Natural killer cell treated with Interleukin-12 subunit alpha and Interleukin-12 subunit beta and Interleukin-15 and Interleukin-18, amount 100 ng/mL, for 72 hours (primary cell): ENCODE measurements around the gene CCDC170. TPM values are rescaled to one million over a fixed set of nuclear protein-coding genes. Genes with fewer than 3 reads are reported as not detected.

Source experiments
- ATAC-seq, 2 donors: fragments of 150-1000 bp; cut with Tn5 transposase in 1 of 2; sonication (Bioruptor Pico), chemical (Tn5 transposase) in 1 of 2; 2 replicates each; pipeline ENCODE4 v1.10.0; 2021
- DNase-seq: peaks from one replicate; pipeline ENCODE4 v3.0.0; 2022; ENCODE audit warnings: low spot score
- H3K27ac Mint-ChIP-seq, 2 donors: 1 replicate in 1 of 2; 2 replicates in 1 of 2; pipeline ENCODE4 v1.8.0; 2022; ENCODE audit warnings: mixed read lengths in 2 of 2, mild to moderate bottlenecking in 1 of 2, moderate library complexity in 1 of 2
- H3K27me3 Mint-ChIP-seq, 2 donors: 1 replicate in 1 of 2; 2 replicates in 1 of 2; pipeline ENCODE4 v1.8.0; 2022; ENCODE audit warnings: mixed read lengths in 2 of 2
- H3K36me3 Mint-ChIP-seq: one replicate; pipeline ENCODE4 v1.8.0; 2022; ENCODE audit warnings: mixed read lengths
- H3K4me1 Mint-ChIP-seq, 2 donors: 1 replicate in 1 of 2; 2 replicates in 1 of 2; pipeline ENCODE4 v1.8.0; 2022; ENCODE audit warnings: low read depth in 2 of 2, mixed read lengths in 2 of 2, mild to moderate bottlenecking in 1 of 2
- H3K4me3 Mint-ChIP-seq: one replicate; pipeline ENCODE4 v1.8.0; 2022; ENCODE audit warnings: mixed read lengths
- H3K9me3 Mint-ChIP-seq: 2 replicates; pipeline ENCODE4 v1.8.0; 2022; ENCODE audit warnings: mixed read lengths
- total RNA-seq, 2 donors: library from RNA; stranded (reverse); gene quantifications; one replicate each; pipeline ENCODE4 v1.2.3, GENCODE V29; 2022

The CCDC170 gene
- total RNA-seq, 2 donors from 2014 or later = not detected

GRCh38 chr6:151624071-151624470 lies 130.3 kb downstream of the CCDC170 start:
- DNase-seq (no peak), ATAC-seq (no peak)
- Mint-ChIP-seq H3K4me3 (no peak overlapping the region), H3K36me3 (no peaks in the 10 kb centered on the region), H3K4me1 (peaks cover 0 to 3% of the 10 kb centered on the region in 2 donors), H3K27me3 (peaks cover 3 to 6% of the 10 kb centered on the region in 2 donors), H3K9me3 (no peaks in the 10 kb centered on the region), H3K27ac (no peak overlapping the region)

- ATAC-seq (no peak), DNase-seq (no peak)
- no peaks in the 10 kb centered on the region for H3K9me3 Mint-ChIP-seq
- H3K27me3 Mint-ChIP-seq = peaks cover 3 to 6% of the 10 kb centered on the region in 2 donors
- no peak overlapping the region for H3K4me3 Mint-ChIP-seq
- no peak overlapping the region for H3K27ac Mint-ChIP-seq
- H3K36me3 Mint-ChIP-seq = no peaks in the 10 kb centered on the region
- peaks cover 0 to 3% of the 10 kb centered on the region in 2 donors for H3K4me1 Mint-ChIP-seq
These were observed 130.7 kb downstream of the CCDC170 start for GRCh38 chr6:151624481-151624880.

DNA sequence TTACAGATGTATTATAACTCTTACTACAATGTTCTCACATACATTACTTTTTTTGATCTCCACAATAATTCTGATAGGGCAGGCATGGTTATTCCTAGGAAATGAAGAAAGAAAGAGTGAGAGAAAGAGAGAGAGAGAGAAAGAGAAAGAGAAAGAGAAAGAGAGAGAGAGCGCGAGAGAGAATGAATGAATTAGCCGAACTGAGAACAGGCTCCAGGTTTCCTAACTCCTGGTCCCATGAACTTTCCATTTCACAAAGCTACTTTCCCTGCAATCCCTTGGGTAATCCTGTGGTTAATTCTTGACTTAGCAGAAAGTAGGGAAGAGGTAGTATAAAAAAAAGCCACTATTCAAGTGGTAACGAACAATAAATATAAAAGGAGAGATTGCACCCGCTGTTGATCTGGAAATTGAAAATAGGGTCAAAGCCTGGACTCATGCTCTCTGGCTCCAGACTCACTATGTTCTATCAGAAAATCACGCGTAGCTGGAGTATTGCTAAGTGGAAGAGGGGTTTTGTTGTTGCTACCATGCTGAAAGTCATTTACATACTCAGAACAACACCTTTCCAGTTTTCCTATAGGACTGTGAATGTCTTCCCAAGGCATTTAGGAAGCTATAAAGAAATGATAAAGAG lies 131.2 kb downstream of the CCDC170 start:
- no peak for DNase-seq
- Mint-ChIP-seq H3K27ac (no peak overlapping the region), H3K27me3 (peaks cover 7 to 10% of the 10 kb centered on the region in 2 donors), H3K4me3 (no peak overlapping the region), H3K9me3 (no peaks in the 10 kb centered on the region), H3K36me3 (no peaks in the 10 kb centered on the region), H3K4me1 (peaks cover 0 to 3% of the 10 kb centered on the region in 2 donors)
- ATAC-seq = no peak

DNA sequence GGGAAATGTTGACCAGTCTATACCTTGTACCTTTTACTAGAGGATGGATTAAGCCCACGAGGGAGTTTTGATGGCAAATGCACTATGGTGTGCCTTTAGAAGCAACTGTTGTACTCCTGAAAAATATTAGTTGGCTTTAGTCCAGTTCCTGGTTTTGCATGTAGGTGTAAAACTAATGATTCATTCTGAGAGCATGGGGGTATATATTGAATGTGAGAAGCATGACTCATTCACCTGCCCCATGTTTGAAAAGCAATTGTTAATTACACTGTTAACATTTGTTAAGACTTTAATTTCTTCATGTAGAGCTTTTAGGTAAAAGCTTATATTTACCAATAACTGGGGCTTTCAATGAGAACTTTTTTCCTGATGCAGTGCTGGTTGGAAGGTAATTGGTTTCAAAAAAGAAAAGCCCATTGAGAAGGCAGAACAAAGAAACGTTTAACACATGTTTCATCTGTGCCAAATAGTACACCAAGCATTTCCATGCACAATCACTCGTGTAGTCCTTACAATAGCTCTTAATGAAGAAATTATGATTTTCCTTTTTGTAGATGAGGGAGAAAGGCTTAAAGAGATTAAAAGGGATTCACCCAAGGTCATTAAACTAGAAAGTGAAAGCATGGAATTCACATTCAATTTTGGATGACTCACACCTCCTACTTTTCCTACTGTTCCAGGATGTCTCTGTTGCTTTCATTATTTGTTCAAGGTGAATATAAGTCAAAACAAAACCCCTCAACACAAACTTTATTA lies 134.1 kb downstream of the CCDC170 start:
- Mint-ChIP-seq H3K4me3 (no peak overlapping the region), H3K27ac (no peak overlapping the region), H3K36me3 (no peaks in the 10 kb centered on the region), H3K4me1 (peaks cover 0 to 3% of the 10 kb centered on the region in 2 donors), H3K27me3 (peaks cover 7 to 18% of the 10 kb centered on the region in 2 donors), H3K9me3 (no peaks in the 10 kb centered on the region)
- ATAC-seq (no peak), DNase-seq (no peak)

DNA sequence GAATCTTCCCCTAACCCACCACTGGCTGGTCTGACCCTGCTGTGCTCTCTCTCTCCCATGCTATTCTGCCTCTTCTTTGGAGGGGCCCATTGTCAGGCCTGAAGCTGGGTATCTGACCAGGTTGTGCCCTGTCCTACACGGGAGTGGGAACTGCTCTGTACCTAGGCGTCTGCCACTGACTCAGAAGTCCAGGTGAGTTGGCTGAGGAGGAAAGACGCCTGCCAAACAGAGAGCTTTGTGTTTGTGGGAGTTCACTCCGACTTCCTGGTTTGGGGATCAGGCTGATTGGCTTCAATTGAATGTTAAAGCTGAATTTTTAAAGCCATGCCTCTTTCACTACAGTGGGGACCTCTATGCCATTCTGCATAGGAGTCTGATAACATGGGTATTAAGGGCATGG lies 136.0 kb downstream of the CCDC170 start:
- ATAC-seq (no peak), DNase-seq (no peak)
- H3K9me3 Mint-ChIP-seq = no peaks in the 10 kb centered on the region
- no peak overlapping the region for H3K27ac Mint-ChIP-seq
- peaks cover 7 to 18% of the 10 kb centered on the region in 2 donors for H3K27me3 Mint-ChIP-seq
- no peaks in the 10 kb centered on the region for H3K36me3 Mint-ChIP-seq
- peaks cover 0 to 3% of the 10 kb centered on the region in 2 donors for H3K4me1 Mint-ChIP-seq
- no peak overlapping the region for H3K4me3 Mint-ChIP-seq

GRCh38 chr6:151630387-151630786 lies 136.6 kb downstream of the CCDC170 start:
- Mint-ChIP-seq H3K27me3 (peaks cover 7 to 18% of the 10 kb centered on the region in 2 donors), H3K27ac (no peak overlapping the region), H3K36me3 (no peaks in the 10 kb centered on the region), H3K9me3 (no peaks in the 10 kb centered on the region), H3K4me1 (peaks cover 0 to 3% of the 10 kb centered on the region in 2 donors), H3K4me3 (no peak overlapping the region)
- ATAC-seq (no peak), DNase-seq (no peak)

GRCh38 chr6:151630991-151631655 lies 137.3 kb downstream of the CCDC170 start:
- H3K36me3 Mint-ChIP-seq = no peaks in the 10 kb centered on the region
- no peaks in the 10 kb centered on the region for H3K9me3 Mint-ChIP-seq
- peaks cover 0 to 3% of the 10 kb centered on the region in 2 donors for H3K4me1 Mint-ChIP-seq
- DNase-seq (no peak), ATAC-seq (no peak)
- no peak overlapping the region for H3K4me3 Mint-ChIP-seq
- H3K27me3 Mint-ChIP-seq = peaks cover 9 to 18% of the 10 kb centered on the region in 2 donors
- H3K27ac Mint-ChIP-seq = no peak overlapping the region

DNA sequence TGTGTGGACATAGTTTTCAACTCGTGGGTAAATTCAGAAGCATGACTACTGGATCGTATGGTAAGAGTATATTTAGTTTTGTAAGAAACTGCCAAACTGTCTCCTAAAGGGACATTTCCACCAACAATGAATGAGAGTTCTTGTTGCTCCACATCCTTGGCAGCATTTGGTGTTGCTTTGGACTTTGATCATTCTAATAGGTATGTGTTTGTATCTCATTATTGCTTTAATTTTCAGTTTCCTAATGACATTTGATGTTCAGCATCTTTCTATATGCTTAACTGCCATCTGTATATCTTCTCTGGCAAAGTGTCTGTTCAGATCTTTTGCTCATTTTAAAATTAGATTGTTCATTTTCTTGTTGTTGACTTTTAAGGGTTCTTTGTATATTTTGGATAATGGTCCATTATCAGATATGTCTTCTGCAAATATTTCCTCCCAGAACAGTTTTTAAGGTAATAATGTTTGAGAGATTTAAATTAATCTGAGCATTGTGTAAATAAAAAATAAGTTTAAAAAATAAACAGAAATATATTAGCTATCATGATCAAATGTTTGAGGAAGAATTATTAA lies 138.7 kb downstream of the CCDC170 start:
- DNase-seq (no peak), ATAC-seq (no peak)
- H3K27me3 Mint-ChIP-seq = peaks cover 6 to 12% of the 10 kb centered on the region in 2 donors
- H3K4me3 Mint-ChIP-seq = no peak overlapping the region
- H3K36me3 Mint-ChIP-seq = no peaks in the 10 kb centered on the region
- no peaks in the 10 kb centered on the region for H3K4me1 Mint-ChIP-seq
- H3K27ac Mint-ChIP-seq = no peak overlapping the region
- H3K9me3 Mint-ChIP-seq = no peaks in the 10 kb centered on the region

DNA sequence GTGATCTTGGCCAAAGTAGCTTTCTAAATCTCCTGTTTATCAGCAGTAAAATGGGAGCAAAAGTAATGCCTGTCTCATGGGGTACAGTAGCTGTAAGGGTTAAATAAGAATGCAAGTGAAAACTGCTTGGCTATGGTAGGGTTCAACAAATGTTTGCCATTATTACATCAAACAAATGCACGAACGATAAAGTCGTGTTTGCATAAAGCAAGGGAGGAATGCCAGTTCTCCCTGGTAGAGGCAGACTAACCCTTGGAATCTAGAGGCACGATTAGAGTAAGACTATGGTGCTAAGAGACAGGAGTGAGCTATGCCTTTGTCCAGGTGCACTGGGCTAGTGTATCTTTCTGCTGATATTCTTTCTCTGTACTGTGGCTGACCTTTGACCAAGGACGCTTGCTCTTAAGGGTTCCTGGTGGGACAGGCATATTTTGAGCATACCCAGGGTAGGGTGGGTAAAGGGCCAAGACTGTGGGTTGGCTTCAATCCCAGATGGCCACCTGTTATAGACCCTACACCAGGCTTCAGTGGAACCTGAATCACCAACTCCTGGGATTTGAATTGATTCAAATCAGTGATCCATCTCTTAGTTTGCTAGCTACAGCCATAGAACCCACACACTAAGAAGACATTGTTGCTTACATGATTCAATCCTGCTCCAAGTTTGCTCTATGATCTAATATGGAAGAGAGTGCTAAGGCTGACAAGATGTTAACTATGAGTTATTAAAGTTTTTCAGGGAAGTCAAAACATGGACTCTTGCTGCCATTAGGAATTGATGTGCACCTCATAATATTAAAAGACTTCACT lies 139.9 kb downstream of the CCDC170 start:
- Mint-ChIP-seq H3K36me3 (no peaks in the 10 kb centered on the region), H3K27ac (peak overlapping the region in 1 of 2 donors; percentile 12), H3K27me3 (peaks cover 6 to 12% of the 10 kb centered on the region in 2 donors), H3K9me3 (no peaks in the 10 kb centered on the region), H3K4me1 (no peaks in the 10 kb centered on the region), H3K4me3 (no peak overlapping the region)
- ATAC-seq (peak; percentile 7 to 24), DNase-seq (no peak)

DNA sequence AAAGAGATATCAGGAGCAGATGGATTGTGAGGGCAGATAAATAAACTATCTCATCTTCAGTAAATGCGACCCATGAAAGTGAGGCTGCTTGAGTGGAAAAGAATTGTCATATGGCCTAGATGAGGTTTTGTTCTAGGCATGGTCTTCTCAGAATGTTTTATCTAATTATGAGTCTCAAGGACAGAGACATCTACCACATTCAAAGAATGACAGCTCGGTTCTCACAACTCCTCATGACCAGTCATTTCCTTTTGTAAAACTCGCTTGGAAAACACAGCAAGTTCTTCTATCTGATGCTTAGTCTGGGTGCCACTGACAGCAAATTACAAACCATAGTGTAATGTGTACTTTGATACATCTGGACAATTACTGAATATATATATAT lies 140.5 kb downstream of the CCDC170 start:
- Mint-ChIP-seq H3K27me3 (peaks cover 6 to 12% of the 10 kb centered on the region in 2 donors), H3K4me3 (no peak overlapping the region), H3K9me3 (no peaks in the 10 kb centered on the region), H3K27ac (peak overlapping the region in 1 of 2 donors; percentile 12), H3K4me1 (no peaks in the 10 kb centered on the region), H3K36me3 (no peaks in the 10 kb centered on the region)
- DNase-seq (no peak), ATAC-seq (peak in 1 of 2 donors; percentile 75)

- peaks cover 2 to 14% of the 10 kb centered on the region in 2 donors for H3K27me3 Mint-ChIP-seq
- DNase-seq = no peak
- H3K4me3 Mint-ChIP-seq = no peak overlapping the region
- peaks cover 4% of the 10 kb centered on the region for H3K36me3 Mint-ChIP-seq
- ATAC-seq = no peak
- H3K27ac Mint-ChIP-seq = no peak overlapping the region
- peaks cover 5% of the 10 kb centered on the region for H3K9me3 Mint-ChIP-seq
- H3K4me1 Mint-ChIP-seq = no peaks in the 10 kb centered on the region
These were observed 141.9 kb downstream of the CCDC170 start for GRCh38 chr6:151635741-151636140.

GRCh38 chr6:151637814-151638213 lies 144.0 kb downstream of the CCDC170 start:
- Mint-ChIP-seq H3K27ac (no peak overlapping the region), H3K4me1 (no peaks in the 10 kb centered on the region), H3K9me3 (peaks cover 10% of the 10 kb centered on the region), H3K36me3 (peaks cover 11% of the 10 kb centered on the region), H3K27me3 (peaks cover 2 to 16% of the 10 kb centered on the region in 2 donors), H3K4me3 (no peak overlapping the region)
- ATAC-seq (no peak), DNase-seq (no peak)

GRCh38 chr6:151639750-151640149 lies 145.9 kb downstream of the CCDC170 start:
- H3K4me3 Mint-ChIP-seq = no peak overlapping the region
- no peak for DNase-seq
- no peak for ATAC-seq
- H3K27ac Mint-ChIP-seq = no peak overlapping the region
- H3K36me3 Mint-ChIP-seq = peaks cover 11% of the 10 kb centered on the region
- H3K9me3 Mint-ChIP-seq = peaks cover 10% of the 10 kb centered on the region
- peaks cover 2 to 33% of the 10 kb centered on the region in 2 donors for H3K27me3 Mint-ChIP-seq
- no peaks in the 10 kb centered on the region for H3K4me1 Mint-ChIP-seq
